Measurements from ENCODE around the gene GLRA2.

The GLRA2 gene

GRCh38 chrX:14698790-14699189 is 169.5 kb downstream of the GLRA2 start:
- FAIRE-seq (no peak), DNase-seq (ENCODE audit: insufficient read length, low spot score) (no peak)
- TF ChIP-seq POLR2A (IDR thresholded peaks at IDR 0.05; ENCODE audit: low read depth, low read length) = no peak

GRCh38 chrX:14700982-14701381 is 171.6 kb downstream of the GLRA2 start:
- no peak for TF ChIP-seq POLR2A (IDR thresholded peaks at IDR 0.05; ENCODE audit: low read depth, low read length)
- FAIRE-seq = no peak
- no peak for DNase-seq (ENCODE audit: insufficient read length, low spot score)

- FAIRE-seq (no peak), DNase-seq (ENCODE audit: insufficient read length, low spot score) (no peak)
- no peak for TF ChIP-seq POLR2A (IDR thresholded peaks at IDR 0.05; ENCODE audit: low read depth, low read length)
These were observed 172.8 kb downstream of the GLRA2 start for GRCh38 chrX:14702145-14702544.

GRCh38 chrX:14712096-14712495 is 182.8 kb downstream of the GLRA2 start:
- no peak for TF ChIP-seq POLR2A (IDR thresholded peaks at IDR 0.05; ENCODE audit: low read depth, low read length)
- FAIRE-seq (no peak), DNase-seq (ENCODE audit: insufficient read length, low spot score) (no peak)

GRCh38 chrX:14717949-14718348 is 188.6 kb downstream of the GLRA2 start:
- DNase-seq (ENCODE audit: insufficient read length, low spot score) (no peak), FAIRE-seq (no peak)
- TF ChIP-seq POLR2A (IDR thresholded peaks at IDR 0.05; ENCODE audit: low read depth, low read length) = no peak

- no peak for TF ChIP-seq POLR2A (IDR thresholded peaks at IDR 0.05; ENCODE audit: low read depth, low read length)
- DNase-seq (ENCODE audit: insufficient read length, low spot score) = no peak
- FAIRE-seq = no peak
These were observed 189.1 kb downstream of the GLRA2 start for GRCh38 chrX:14718403-14718802.

- no peak for TF ChIP-seq POLR2A (IDR thresholded peaks at IDR 0.05; ENCODE audit: low read depth, low read length)
- FAIRE-seq (no peak), DNase-seq (ENCODE audit: insufficient read length, low spot score) (no peak)
These were observed 199.7 kb downstream of the GLRA2 start for GRCh38 chrX:14729058-14729457.

GRCh38 chrX:14738643-14739042 is 209.3 kb downstream of the GLRA2 start:
- no peak for TF ChIP-seq POLR2A (IDR thresholded peaks at IDR 0.05; ENCODE audit: low read depth, low read length)
- FAIRE-seq = no peak
- DNase-seq (ENCODE audit: insufficient read length, low spot score) = no peak

GRCh38 chrX:14753441-14753840 is 224.1 kb downstream of the GLRA2 start:
- no peak for DNase-seq (ENCODE audit: insufficient read length, low spot score)
- FAIRE-seq = no peak
- no peak for TF ChIP-seq POLR2A (IDR thresholded peaks at IDR 0.05; ENCODE audit: low read depth, low read length)

GRCh38 chrX:14758029-14758491 is 228.7 kb downstream of the GLRA2 start:
- DNase-seq (ENCODE audit: insufficient read length, low spot score) (no peak), FAIRE-seq (no peak)
- no peak for TF ChIP-seq POLR2A (IDR thresholded peaks at IDR 0.05; ENCODE audit: low read depth, low read length)

GRCh38 chrX:14775416-14775815 is 246.1 kb downstream of the GLRA2 start:
- DNase-seq (ENCODE audit: insufficient read length, low spot score) (no peak), FAIRE-seq (no peak)
- no peak for TF ChIP-seq POLR2A (IDR thresholded peaks at IDR 0.05; ENCODE audit: low read depth, low read length)

- TF ChIP-seq POLR2A (IDR thresholded peaks at IDR 0.05; ENCODE audit: low read depth, low read length) = no peak
- FAIRE-seq = no peak
These were observed 247.6 kb downstream of the GLRA2 start for GRCh38 chrX:14776901-14777300.

GRCh38 chrX:14777525-14777924 is 248.2 kb downstream of the GLRA2 start:
- no peak for TF ChIP-seq POLR2A (IDR thresholded peaks at IDR 0.05; ENCODE audit: low read depth, low read length)
- FAIRE-seq = no peak

More at GRCh38 chrX:14776901-14777300, 247.6 kb downstream of the GLRA2 start:
- no peak for DNase-seq (ENCODE audit: insufficient read length, low spot score)

GRCh38 chrX:14779580-14779979 is 250.2 kb downstream of the GLRA2 start:
- no peak for TF ChIP-seq POLR2A (IDR thresholded peaks at IDR 0.05; ENCODE audit: low read depth, low read length)
- DNase-seq (ENCODE audit: insufficient read length, low spot score) = no peak
- FAIRE-seq = no peak

More at GRCh38 chrX:14777525-14777924, 248.2 kb downstream of the GLRA2 start:
- no peak for DNase-seq (ENCODE audit: insufficient read length, low spot score)

Data from H54 (cell line).